HG03060 (cell line): ENCODE measurements around the gene AMZ1.
"Not testable (repeated sequence)": the region's sequence is repeated elsewhere in the genome, so short reads cannot be mapped to it uniquely, and the experiment has no call there.

ENCODE experiments used
- ATAC-seq: cut with Tn5 transposase; IDR thresholded peaks from one replicate; pipeline ENCODE4 v1.9.1; 2021; ENCODE audit warnings: low read depth, moderate number of reproducible peaks; ENCODE audit not compliant: unreplicated experiment

AMZ1 gene

GRCh38 chr7:2689343-2689847, 1.4 kb downstream of the AMZ1 start:
- ATAC-seq: no peak

DNA sequence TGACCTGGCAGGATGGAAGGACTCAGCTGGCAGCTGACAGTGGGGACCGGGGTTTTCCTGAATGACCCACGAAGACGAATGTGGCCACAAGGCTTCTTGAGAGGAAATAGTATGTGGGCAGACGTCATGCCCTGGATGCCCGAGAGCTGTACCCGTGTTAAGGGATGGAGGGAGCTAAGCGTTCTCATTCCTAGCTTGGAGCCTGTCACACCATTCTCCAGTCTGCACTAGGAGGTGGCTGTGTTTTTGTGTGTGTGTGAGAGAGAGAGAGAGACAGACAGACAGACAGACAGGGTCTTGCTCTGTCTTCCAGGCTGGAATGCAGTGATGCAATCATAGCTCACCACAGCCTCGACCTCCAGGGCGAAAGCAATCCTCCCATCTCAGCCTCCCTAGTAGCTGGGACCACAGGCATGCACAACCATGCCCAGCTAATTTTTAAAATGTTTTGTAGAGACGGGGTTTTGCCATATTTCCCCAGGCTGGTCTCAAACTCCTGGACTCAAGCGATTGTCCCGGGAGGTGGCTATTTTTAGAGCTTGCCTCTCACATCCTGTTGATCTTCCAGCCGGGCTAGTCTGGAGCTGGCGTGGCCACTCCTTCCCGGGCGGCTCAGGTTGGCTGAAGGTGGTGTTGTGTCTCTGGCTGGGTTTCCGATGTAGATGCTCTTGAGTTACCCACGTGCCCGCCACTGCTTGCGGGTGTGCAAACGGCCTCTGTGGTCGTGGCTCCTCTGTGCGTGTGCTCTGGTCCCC, 2.1 kb downstream of the AMZ1 start:
- ATAC-seq: no peak

- ATAC-seq: no peak
Observed at GRCh38 chr7:2691011-2691707, 3.2 kb downstream of the AMZ1 start.

DNA sequence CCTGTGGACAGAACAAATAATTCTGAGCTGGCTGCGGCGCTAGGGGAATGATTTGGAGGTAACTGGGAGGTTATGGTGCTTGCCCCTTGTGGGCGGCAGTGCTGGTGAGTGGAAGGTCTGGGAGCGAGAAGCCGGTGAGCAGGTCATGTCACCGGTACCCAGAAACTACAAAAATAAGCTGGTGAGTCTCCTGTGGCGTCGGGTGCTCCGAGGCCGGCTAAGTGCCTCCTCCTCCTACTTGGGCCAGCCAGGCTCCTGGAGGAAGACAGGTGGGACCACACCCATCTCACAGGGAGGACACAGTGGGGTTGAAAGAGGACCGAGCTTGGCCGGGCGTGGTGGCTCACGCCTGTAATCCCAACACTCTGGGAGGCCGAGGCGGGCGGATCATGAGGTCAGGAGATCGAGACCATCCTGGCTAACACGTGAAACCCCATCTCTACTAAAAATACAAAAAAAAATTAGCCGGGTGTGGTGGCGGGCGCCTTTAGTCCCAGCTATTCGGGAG, 4.0 kb downstream of the AMZ1 start:
- ATAC-seq: not testable (repeated sequence)

DNA sequence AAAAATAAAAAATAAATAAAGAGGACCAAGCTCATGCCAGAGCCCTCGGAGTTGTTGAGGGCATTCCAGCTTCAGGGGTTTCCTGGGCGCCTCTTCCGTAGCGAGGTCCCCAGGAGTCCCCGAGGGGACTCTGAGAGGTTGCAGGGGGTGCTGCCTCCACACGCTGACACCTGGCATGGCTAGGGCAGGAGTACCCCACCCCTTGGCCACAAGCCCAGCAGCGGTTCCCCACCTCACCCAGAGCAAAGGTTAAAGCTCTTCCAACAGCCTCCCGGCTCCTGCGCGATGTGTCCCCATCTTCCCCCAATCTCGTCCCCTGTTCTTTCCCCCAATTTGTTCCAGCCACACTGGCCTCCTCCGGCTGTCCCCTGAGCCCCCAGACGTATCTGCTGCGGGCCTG, 4.5 kb downstream of the AMZ1 start:
- no peak for ATAC-seq

GRCh38 chr7:2693420-2694121, 5.6 kb downstream of the AMZ1 start:
- ATAC-seq: not testable (repeated sequence)

DNA sequence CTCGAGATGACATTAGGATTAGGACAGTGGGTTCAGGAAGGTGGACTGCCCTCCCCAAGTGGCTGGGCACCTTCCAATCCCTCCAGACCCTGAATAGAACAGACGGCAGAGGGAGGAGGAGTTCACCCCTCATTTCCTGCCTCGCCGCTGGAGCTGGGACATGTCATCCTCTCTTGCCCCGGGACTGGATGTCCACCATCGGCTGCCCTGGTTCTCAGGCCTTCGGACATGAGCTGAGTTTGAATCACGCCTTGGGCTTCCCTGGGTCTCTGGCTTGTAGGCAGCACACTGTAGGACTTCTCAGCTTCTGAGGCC, 6.1 kb downstream of the AMZ1 start:
- ATAC-seq: not testable (repeated sequence)

DNA sequence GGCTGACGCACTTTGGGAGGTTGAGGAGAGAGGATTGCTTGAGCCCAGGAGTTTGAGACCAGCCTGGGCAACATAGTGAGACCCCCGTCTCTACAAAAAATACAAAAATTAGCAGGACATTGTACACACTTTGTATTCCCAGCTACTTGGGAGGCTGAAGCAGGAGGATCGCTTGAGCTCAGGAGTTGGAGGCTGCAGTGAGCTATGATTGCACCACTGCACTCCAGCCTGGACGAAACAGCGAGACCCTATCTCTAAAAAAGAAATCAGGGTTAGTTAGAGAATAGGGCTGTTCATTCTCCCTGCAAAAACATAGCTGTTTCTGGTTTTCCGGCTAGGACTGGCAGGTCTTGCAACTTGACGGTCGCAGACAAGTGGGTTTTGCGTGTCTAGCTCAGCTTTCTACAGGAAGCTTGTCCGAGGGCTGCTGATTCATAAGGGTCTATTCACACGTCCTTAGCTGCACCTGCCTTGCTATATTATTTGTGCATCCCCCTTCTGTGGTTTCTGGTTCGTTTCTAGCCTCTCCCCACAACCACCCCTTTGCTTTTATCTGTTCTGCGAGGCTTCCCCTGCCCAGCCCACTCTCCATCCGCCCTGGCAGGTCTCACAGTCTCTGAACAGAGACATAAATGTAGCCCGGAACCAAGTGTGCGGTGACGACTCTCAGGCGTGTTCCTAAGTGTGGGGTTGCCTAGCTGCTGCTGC, 10.7 kb downstream of the AMZ1 start:
- peak; percentile 91 for ATAC-seq

DNA sequence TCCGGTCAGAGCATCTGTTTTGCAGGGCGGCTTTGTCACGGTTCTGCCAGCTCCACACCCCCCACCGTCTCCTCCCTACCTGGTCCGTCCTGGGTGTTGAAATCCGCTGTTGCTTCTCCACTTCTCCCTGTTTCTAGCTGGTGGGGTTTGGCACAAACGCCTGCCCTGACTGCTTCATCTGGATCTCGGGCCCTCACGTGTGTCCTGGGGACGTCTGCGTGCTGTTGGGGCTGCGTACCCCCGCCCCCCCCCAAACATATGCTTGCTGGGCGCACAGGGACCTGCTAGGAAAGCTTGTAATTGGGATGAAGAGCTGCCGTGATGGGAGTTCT, 11.3 kb downstream of the AMZ1 start:
- ATAC-seq: no peak

- no peak for ATAC-seq
Observed at GRCh38 chr7:2700141-2700850, 12.3 kb downstream of the AMZ1 start.

GRCh38 chr7:2701424-2701823, 13.4 kb downstream of the AMZ1 start:
- no peak for ATAC-seq

- ATAC-seq: no peak
Observed at GRCh38 chr7:2701832-2702593, 14.0 kb downstream of the AMZ1 start.

DNA sequence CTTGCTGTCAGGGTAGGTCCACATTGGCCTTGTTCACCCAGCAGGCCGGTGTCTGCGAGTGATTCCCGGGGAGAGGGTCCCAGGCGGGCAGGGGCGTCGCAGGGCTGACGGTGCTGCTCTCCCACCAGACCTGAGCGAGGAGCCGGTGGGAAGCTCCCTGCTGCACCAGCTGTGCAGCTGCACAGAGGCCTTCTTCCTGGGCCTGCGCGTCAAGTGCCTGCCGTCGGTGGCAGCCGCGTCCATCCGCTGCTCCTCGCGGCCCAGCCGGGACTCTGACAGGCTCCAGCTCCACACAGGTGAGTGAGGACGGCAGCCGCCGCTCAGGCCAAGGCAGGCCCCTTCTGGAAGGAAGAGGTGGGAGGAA, 14.6 kb downstream of the AMZ1 start:
- no peak for ATAC-seq

- ATAC-seq: no peak
Observed at GRCh38 chr7:2705371-2706096, 17.5 kb downstream of the AMZ1 start.

- no peak for ATAC-seq
Observed at GRCh38 chr7:2706685-2707126, 18.7 kb downstream of the AMZ1 start.

GRCh38 chr7:2707481-2707880, 19.5 kb downstream of the AMZ1 start:
- ATAC-seq: no peak

GRCh38 chr7:2708041-2708440, 20.0 kb downstream of the AMZ1 start:
- no peak for ATAC-seq

DNA sequence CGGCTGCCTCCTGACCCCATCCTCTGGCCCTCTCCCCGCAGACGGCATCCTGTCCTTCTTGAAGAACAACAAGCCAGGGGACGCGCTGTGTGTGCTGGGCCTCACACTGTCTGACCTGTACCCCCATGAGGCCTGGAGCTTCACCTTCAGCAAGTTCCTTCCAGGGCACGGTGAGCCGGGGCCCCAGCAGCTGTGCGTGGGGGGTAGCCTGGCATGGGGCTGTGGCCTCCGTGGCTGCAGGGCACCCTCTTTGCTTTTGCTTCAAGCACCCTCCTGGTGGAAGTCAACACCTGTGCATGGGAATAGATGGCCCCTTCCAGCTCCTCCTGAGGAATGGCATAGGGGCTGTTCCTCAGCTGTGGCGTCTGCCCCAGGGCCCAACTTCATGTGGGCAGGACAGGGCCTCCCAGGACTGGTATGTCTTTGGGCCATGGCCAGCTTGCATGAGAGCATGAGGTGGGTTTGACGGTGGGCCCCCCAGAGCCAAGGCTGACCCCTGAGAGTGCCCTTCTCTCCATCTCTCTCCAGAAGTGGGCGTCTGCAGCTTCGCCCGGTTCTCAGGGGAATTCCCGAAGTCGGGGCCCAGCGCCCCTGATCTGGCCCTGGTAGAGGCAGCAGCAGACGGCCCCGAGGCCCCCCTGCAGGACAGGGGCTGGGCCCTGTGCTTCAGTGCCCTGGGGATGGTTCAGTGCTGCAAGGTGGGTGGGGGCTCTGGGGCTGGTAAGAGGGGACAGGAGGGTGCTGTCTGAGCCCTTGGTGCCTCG, 20.7 kb downstream of the AMZ1 start:
- no peak for ATAC-seq
